NB4 (cell line): Measurements from ENCODE around the gene CISD1.

Experiments used
- CTCF ChIP-seq: IDR thresholded peaks from one replicate; pipeline ENCODE4 v1.5.1; 2012; ENCODE audit warnings: low read depth, low read length
- MAX ChIP-seq: IDR thresholded peaks from 2 replicates; pipeline ENCODE4 v1.6.1; 2011; ENCODE audit warnings: low read depth, low read length
- MYC ChIP-seq: IDR thresholded peaks from 2 replicates; pipeline ENCODE4 v1.6.1; 2011; ENCODE audit warnings: low read depth, low read length
- POLR2A ChIP-seq: IDR thresholded peaks from 2 replicates; pipeline ENCODE4 v1.6.1; 2011; ENCODE audit warnings: mild to moderate bottlenecking; ENCODE audit not compliant: insufficient read length; ENCODE audit errors: extremely low read depth

- TF ChIP-seq MAX (no peak), CTCF (no peak), POLR2A (no peak), MYC (no peak)
Measured at GRCh38 chr10:58240531-58240930, 28.4 kb upstream of the CISD1 start.
